Measurements from ENCODE around the gene HIF3A. TPM values are rescaled to one million over a fixed set of nuclear protein-coding genes. Genes with fewer than 3 reads are reported as not detected.

The HIF3A gene
- total and polyA plus RNA-seq, 2 donors (not counting 3 experiments of a cell fraction or from before 2014, with no cell fraction given) = 8.1 to 8.5 TPM

DNA sequence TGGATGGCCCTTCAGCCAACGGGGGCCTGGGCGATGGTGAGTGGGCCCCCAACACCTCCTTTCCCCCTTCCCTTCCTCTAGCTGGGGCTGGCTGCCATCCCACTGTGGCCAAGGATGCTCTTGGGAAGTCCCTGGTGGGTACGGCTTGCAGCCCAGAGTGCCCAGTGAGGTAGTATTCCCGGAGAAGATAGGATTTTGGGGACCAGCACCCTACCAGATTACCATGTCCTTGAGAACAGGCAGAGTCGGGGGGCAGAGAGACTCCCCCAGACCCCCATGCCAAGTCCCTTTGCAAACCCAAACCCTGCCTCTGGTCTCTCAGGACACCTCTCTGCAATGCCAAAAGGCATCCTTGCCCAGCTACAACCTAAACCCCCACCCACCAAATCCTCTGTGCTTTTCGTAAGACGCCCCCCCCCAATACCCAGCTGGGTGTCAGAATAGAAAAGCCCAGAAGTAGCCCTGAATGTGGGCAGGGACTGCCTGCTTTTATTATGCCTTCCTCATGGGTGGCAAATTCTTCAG, 1.7 kb downstream of the HIF3A start:
- H3K4me3 ChIP-seq (replicated peaks in 1 of 3; ENCODE audit: insufficient read depth in 1 of 3, low read depth in 1 of 3, low read length in 3 of 3) = peak overlapping the region in 2 of 3 experiments; percentile 21 to 24
- dilution Hi-C loops (cut with MboI; ENCODE audit: extremely low pct_ligation_motif_present, low sequenced_read_pairs) = no loop called here
- H3K4me2 ChIP-seq (ENCODE audit: insufficient read depth, low read length) = peak overlapping the region; percentile 59
- peak overlapping the region; percentile 25 for H3K27ac ChIP-seq (ENCODE audit: insufficient read depth, low read depth, low read length)
- peak overlapping the region; percentile 31 for H2AFZ ChIP-seq (ENCODE audit: low read depth, low read length)
- CTCF ChIA-PET = interaction anchor here (0.6 to 5.9 kb wide), 9 partner anchors 9 to 324 kb away, joined by 3 to 119 read pairs (median 3); partner anchors contain the start of gene PPP5C
- peaks cover 38% of the 10 kb centered on the region for H3K4me1 ChIP-seq (ENCODE audit: control insufficient read depth, extremely low read depth, insufficient read depth, low read length)
- DNase-seq (ENCODE audit: low read depth, low spot score) = peak; percentile 18
- H3K9me3 ChIP-seq (replicated peaks; ENCODE audit: control insufficient read depth, insufficient read depth, low read length) = no peaks in the 10 kb centered on the region
- no TSS peak for BruUV-seq (replicated peaks)
- peaks cover 0 to 13% of the 10 kb centered on the region in 2 experiments for H3K27me3 ChIP-seq (ENCODE audit: control insufficient read depth in 2 of 2, insufficient read depth in 2 of 2, low read length in 2 of 2)
- intact Hi-C loops (cut with micrococcal nuclease) = loop anchor here (1.0 to 2.0 kb wide), 3 partner anchors 9 to 49 kb away; partner anchors contain the start of gene PPP5C
- H3K36me3 ChIP-seq (ENCODE audit: control insufficient read depth in 2 of 2, extremely low read depth in 1 of 2, insufficient read depth in 2 of 2, low read length in 2 of 2) = no peaks in the 10 kb centered on the region
- no peak for FAIRE-seq
- TF ChIP-seq POLR2AphosphoS5 (IDR thresholded peaks at IDR 0.05; ENCODE audit: insufficient read depth, low read depth, low read length) (no peak), POLR2A (IDR thresholded peaks at IDR 0.05; ENCODE audit: low read depth, low read length) (no peak), EZH2 (IDR thresholded peaks at IDR 0.05; ENCODE audit: borderline replicate concordance, low read depth, low read length, severe bottlenecking) (no peak), MYC (IDR thresholded peaks at IDR 0.05; ENCODE audit: low read depth, low read length) (no peak)
- TF ChIP-seq, protein P1, sequence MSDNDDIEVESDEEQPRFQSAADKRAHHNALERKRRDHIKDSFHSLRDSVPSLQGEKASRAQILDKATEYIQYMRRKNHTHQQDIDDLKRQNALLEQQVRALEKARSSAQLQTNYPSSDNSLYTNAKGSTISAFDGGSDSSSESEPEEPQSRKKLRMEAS (IDR thresholded peaks at IDR 0.05; ENCODE audit: insufficient read depth, insufficient read length) = no peak
- H3K9ac ChIP-seq (replicated peaks; ENCODE audit: extremely low read depth, insufficient read depth, low read length) = no peak overlapping the region
- no peaks in the 10 kb centered on the region for H3K79me2 ChIP-seq (ENCODE audit: control insufficient read depth, insufficient read depth, low read length)
- H3K9me1 ChIP-seq (replicated peaks; ENCODE audit: control insufficient read depth, extremely low read depth, insufficient read depth, low read length) = no peaks in the 10 kb centered on the region
- no peaks in the 10 kb centered on the region for H4K20me1 ChIP-seq (replicated peaks; ENCODE audit: control insufficient read depth, extremely low read depth, insufficient read depth, low read length)
- POLR2A ChIA-PET = interaction anchor here (0.6 to 1.6 kb wide), 4 partner anchors 9 to 309 kb away, joined by 3 to 6 read pairs (median 4); no protein-coding TSS in a partner anchor

DNA sequence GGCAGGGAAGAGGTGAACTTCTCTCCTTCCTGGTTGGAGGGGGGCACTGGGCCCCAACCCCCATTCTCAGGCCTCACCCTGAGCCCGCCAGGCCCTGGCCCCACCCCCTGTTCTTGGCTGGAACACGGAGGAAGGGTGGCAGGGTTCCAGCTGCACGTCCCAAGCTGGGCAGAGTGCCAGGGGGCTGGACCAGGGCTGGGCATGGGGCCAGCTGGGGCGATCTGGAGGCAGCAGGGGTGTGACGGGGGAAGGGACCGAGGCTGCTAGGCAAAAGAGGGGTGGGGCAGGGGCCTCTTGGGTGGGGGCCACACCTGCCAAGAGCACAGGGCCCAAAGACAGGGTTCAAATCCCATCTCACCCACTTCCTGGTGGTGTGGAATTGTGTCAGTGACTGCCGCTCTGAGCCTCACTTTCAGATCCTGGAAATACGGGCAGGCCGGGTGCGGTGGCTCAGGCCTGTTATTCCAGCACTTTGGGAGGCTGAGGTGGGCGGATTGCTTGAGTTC, 2.2 kb downstream of the HIF3A start:
- no peaks in the 10 kb centered on the region for H3K79me2 ChIP-seq (ENCODE audit: control insufficient read depth, insufficient read depth, low read length)
- H3K9me3 ChIP-seq (replicated peaks; ENCODE audit: control insufficient read depth, insufficient read depth, low read length) = no peaks in the 10 kb centered on the region
- intact Hi-C loops (cut with micrococcal nuclease) (loop anchor here (1.0 to 2.0 kb wide), 3 partner anchors 10 to 48 kb away; partner anchors contain the start of gene PPP5C), dilution Hi-C loops (cut with MboI; ENCODE audit: extremely low pct_ligation_motif_present, low sequenced_read_pairs) (no loop called here)
- H2AFZ ChIP-seq (ENCODE audit: low read depth, low read length) = peak overlapping the region; percentile 59
- FAIRE-seq (peak; percentile 94), DNase-seq (ENCODE audit: low read depth, low spot score) (peak; percentile 95)
- H3K27ac ChIP-seq (ENCODE audit: insufficient read depth, low read depth, low read length) = peak overlapping the region; percentile 25
- H3K9me1 ChIP-seq (replicated peaks; ENCODE audit: control insufficient read depth, extremely low read depth, insufficient read depth, low read length) = no peaks in the 10 kb centered on the region
- H3K27me3 ChIP-seq (ENCODE audit: control insufficient read depth in 2 of 2, insufficient read depth in 2 of 2, low read length in 2 of 2) = peaks cover 0 to 13% of the 10 kb centered on the region in 2 experiments
- no peak overlapping the region for H3K4me3 ChIP-seq (replicated peaks in 1 of 3; ENCODE audit: insufficient read depth in 1 of 3, low read depth in 1 of 3, low read length in 3 of 3)
- POLR2A ChIA-PET = interaction anchor here (0.6 to 1.6 kb wide), 4 partner anchors 10 to 309 kb away, joined by 3 to 5 read pairs (median 3); no protein-coding TSS in a partner anchor
- peaks cover 38% of the 10 kb centered on the region for H3K4me1 ChIP-seq (ENCODE audit: control insufficient read depth, extremely low read depth, insufficient read depth, low read length)
- TF ChIP-seq POLR2A (IDR thresholded peaks at IDR 0.05; ENCODE audit: low read depth, low read length) (no peak), MYC (IDR thresholded peaks at IDR 0.05; ENCODE audit: low read depth, low read length) (no peak), EZH2 (IDR thresholded peaks at IDR 0.05; ENCODE audit: borderline replicate concordance, low read depth, low read length, severe bottlenecking) (no peak), POLR2AphosphoS5 (IDR thresholded peaks at IDR 0.05; ENCODE audit: insufficient read depth, low read depth, low read length) (peak; percentile 89), GATA2 (IDR thresholded peaks at IDR 0.05; ENCODE audit: insufficient read depth, insufficient read length, low read depth, low read length) (no peak)
- TF ChIP-seq, protein P2, sequence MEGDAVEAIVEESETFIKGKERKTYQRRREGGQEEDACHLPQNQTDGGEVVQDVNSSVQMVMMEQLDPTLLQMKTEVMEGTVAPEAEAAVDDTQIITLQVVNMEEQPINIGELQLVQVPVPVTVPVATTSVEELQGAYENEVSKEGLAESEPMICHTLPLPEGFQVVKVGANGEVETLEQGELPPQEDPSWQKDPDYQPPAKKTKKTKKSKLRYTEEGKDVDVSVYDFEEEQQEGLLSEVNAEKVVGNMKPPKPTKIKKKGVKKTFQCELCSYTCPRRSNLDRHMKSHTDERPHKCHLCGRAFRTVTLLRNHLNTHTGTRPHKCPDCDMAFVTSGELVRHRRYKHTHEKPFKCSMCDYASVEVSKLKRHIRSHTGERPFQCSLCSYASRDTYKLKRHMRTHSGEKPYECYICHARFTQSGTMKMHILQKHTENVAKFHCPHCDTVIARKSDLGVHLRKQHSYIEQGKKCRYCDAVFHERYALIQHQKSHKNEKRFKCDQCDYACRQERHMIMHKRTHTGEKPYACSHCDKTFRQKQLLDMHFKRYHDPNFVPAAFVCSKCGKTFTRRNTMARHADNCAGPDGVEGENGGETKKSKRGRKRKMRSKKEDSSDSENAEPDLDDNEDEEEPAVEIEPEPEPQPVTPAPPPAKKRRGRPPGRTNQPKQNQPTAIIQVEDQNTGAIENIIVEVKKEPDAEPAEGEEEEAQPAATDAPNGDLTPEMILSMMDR (IDR thresholded peaks at IDR 0.05; ENCODE audit: extremely low read depth in 1 of 2, insufficient read depth in 1 of 2, low read depth in 1 of 2, low read length in 2 of 2) = no peak
- BruUV-seq (replicated peaks) = no TSS peak
- H3K9ac ChIP-seq (replicated peaks; ENCODE audit: extremely low read depth, insufficient read depth, low read length) = no peak overlapping the region
- H3K4me2 ChIP-seq (ENCODE audit: insufficient read depth, low read length) = peak overlapping the region; percentile 59
- H4K20me1 ChIP-seq (replicated peaks; ENCODE audit: control insufficient read depth, extremely low read depth, insufficient read depth, low read length) = no peaks in the 10 kb centered on the region
- CTCF ChIA-PET = interaction anchor here (0.6 to 5.9 kb wide), 6 partner anchors 10 to 67 kb away, joined by 3 to 119 read pairs (median 8); partner anchors contain the start of gene PPP5C
- H3K36me3 ChIP-seq (ENCODE audit: control insufficient read depth in 2 of 2, extremely low read depth in 1 of 2, insufficient read depth in 2 of 2, low read length in 2 of 2) = no peaks in the 10 kb centered on the region
